Left lung (tissue), 10 donors: ENCODE measurements around the gene GNAT3. TPM values are rescaled to one million over a fixed set of nuclear protein-coding genes. Genes with fewer than 3 reads are reported as not detected.

ENCODE experiments used
- ATAC-seq: fragments of 200-7000 bp; cut with Tn5 transposase; one replicate; pipeline ENCODE4 v1.9.1; 2020; ENCODE audit warnings: moderate library complexity
- DNase-seq, 4 donors: peaks; one replicate each; pipeline ENCODE4 v3.0.0-alpha.2; 2013 to 2020
- H3K27ac ChIP-seq, 2 donors: fragments of 200-600 bp; sonication (generic) in 1 of 2; one replicate each; pipeline versions ENCODE4 v1.5.0 to v1.8.0; 2020 to 2021
- H3K27me3 ChIP-seq, 2 donors: fragments of 200-600 bp; sonication (generic) in 1 of 2; one replicate each; pipeline versions ENCODE4 v1.5.0 to v1.8.0; 2020 to 2021
- H3K36me3 ChIP-seq, 2 donors: fragments of 200-600 bp; sonication (generic) in 1 of 2; one replicate each; pipeline versions ENCODE4 v1.5.0 to v1.8.0; 2020 to 2021
- H3K4me1 ChIP-seq, 2 donors: fragments of 200-600 bp; one replicate each; pipeline ENCODE4 v1.8.0; 2021
- H3K4me3 ChIP-seq, 2 donors: fragments of 200-600 bp; sonication (generic) in 1 of 2; one replicate each; pipeline versions ENCODE4 v1.5.0 to v1.8.0; 2020 to 2021; ENCODE audit warnings: mild to moderate bottlenecking in 1 of 2
- H3K9me3 ChIP-seq, 2 donors: fragments of 200-600 bp; sonication (generic) in 1 of 2; one replicate each; pipeline versions ENCODE4 v1.5.0 to v1.8.0; 2020 to 2021
- intact Hi-C, 2 donors: fragments of 100-400 bp; cut with DNase I; formaldehyde crosslinking; loops; one replicate each; pipeline versions ENCODE4 v1.11.2 to v1.14.2; 2022
- polyA plus RNA-seq, 6 donors: library from polyadenylated mRNA; unstranded; fragments of 120-200 nt; gene quantifications; one replicate each; pipeline ENCODE4 v1.2.1, GENCODE V29; 2013; ENCODE audit not compliant: insufficient read length in 6 of 6
- total RNA-seq, 2 donors: library from RNA; stranded (reverse); fragmentation: NEBNext Ultra II Directional; extraction: Animal tissue kit (Norgen Biotek cat#: 25700); gene quantifications; one replicate each; pipeline ENCODE4 v1.2.1, GENCODE V29; 2021
- TF ChIP-seq, protein P1 (sequence below), 2 donors: fragments of 200-600 bp; sonication (generic) in 1 of 2; IDR thresholded peaks; one replicate each; pipeline versions ENCODE4 v1.5.0 to v1.8.0; 2021; ENCODE audit warnings: antibody characterized with exemption in 2 of 2
- donor health status: DM: no; HTN: yes; CAD: no.
- donor health status: DM: no; HTN: no; CAD: no.

The GNAT3 gene
- total and polyA plus RNA-seq, 8 donors: not detected

GRCh38 chr7:80488851-80489370, 23.0 kb downstream of the GNAT3 start:
- TF ChIP-seq, protein P1, sequence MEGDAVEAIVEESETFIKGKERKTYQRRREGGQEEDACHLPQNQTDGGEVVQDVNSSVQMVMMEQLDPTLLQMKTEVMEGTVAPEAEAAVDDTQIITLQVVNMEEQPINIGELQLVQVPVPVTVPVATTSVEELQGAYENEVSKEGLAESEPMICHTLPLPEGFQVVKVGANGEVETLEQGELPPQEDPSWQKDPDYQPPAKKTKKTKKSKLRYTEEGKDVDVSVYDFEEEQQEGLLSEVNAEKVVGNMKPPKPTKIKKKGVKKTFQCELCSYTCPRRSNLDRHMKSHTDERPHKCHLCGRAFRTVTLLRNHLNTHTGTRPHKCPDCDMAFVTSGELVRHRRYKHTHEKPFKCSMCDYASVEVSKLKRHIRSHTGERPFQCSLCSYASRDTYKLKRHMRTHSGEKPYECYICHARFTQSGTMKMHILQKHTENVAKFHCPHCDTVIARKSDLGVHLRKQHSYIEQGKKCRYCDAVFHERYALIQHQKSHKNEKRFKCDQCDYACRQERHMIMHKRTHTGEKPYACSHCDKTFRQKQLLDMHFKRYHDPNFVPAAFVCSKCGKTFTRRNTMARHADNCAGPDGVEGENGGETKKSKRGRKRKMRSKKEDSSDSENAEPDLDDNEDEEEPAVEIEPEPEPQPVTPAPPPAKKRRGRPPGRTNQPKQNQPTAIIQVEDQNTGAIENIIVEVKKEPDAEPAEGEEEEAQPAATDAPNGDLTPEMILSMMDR (IDR thresholded peaks at IDR 0.05): no peak
- no peaks in the 10 kb centered on the region for H3K27me3 ChIP-seq
- no peaks in the 10 kb centered on the region for H3K36me3 ChIP-seq
- ATAC-seq (no peak), DNase-seq (no peak)
- intact Hi-C loops: no loop called here
- H3K9me3 ChIP-seq: no peaks in the 10 kb centered on the region
- H3K4me1 ChIP-seq: no peaks in the 10 kb centered on the region
- H3K4me3 ChIP-seq: no peak overlapping the region
- H3K27ac ChIP-seq: no peak overlapping the region

DNA sequence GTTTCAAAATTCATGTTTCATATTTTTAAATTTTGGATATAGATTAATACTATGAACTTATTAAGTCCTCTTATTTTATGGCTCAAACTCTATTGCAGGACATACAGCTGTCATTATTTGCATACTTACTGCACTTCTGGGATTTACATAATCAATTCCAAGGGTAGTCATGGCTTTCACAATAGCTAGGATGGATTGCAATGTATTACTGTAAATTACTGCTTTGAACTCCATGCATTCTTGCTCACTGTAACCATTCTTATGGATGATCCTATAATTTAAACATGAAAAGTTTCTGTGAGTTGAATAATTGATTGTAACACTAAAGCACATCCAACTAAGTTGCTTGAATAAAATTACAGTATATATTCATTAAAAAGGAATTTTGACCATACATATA, 23.5 kb downstream of the GNAT3 start:
- no peak for ATAC-seq
- Histone ChIP-seq H3K27me3 (no peaks in the 10 kb centered on the region), H3K4me1 (no peaks in the 10 kb centered on the region), H3K27ac (no peak overlapping the region), H3K36me3 (no peaks in the 10 kb centered on the region), H3K9me3 (no peaks in the 10 kb centered on the region), H3K4me3 (no peak overlapping the region)
- intact Hi-C loops: no loop called here
- DNase-seq: no peak
- TF ChIP-seq, protein P1 (IDR thresholded peaks at IDR 0.05): no peak

GRCh38 chr7:80485721-80486120, 26.1 kb downstream of the GNAT3 start:
- no peak for ATAC-seq
- H3K4me3 ChIP-seq: no peak overlapping the region

DNA sequence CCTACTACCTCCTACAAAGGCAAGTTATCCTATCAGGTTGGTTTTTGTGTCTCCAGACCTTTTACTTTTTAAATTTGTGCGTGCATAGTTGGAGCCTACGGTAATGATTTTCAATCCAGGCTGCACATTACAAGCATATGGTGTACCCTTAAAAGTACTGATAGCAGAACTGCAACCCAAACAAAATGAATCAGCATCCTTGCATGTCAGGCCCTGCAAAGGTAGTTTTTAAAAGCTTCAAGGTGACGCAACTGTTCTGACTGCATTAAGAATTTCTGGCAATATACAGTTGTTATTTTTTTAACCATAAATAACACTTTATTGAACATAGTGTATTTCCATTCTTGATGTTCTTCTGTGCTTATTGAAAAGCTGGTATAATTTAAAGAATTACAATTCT, 28.9 kb downstream of the GNAT3 start:
- Histone ChIP-seq H3K4me1 (no peaks in the 10 kb centered on the region), H3K36me3 (no peaks in the 10 kb centered on the region), H3K4me3 (no peak overlapping the region), H3K27ac (no peak overlapping the region), H3K27me3 (no peaks in the 10 kb centered on the region), H3K9me3 (no peaks in the 10 kb centered on the region)
- DNase-seq (no peak), ATAC-seq (no peak)
- TF ChIP-seq, protein P1 (IDR thresholded peaks at IDR 0.05): no peak
- intact Hi-C loops: no loop called here

More at GRCh38 chr7:80485721-80486120, 26.1 kb downstream of the GNAT3 start:
- H3K27me3 ChIP-seq: no peaks in the 10 kb centered on the region
- no peaks in the 10 kb centered on the region for H3K4me1 ChIP-seq
- H3K9me3 ChIP-seq: no peaks in the 10 kb centered on the region
- no peak for DNase-seq
- TF ChIP-seq, protein P1 (IDR thresholded peaks at IDR 0.05): no peak
- no peak overlapping the region for H3K27ac ChIP-seq
- intact Hi-C loops: no loop called here
- H3K36me3 ChIP-seq: no peaks in the 10 kb centered on the region

- DNase-seq: no peak
- peak; percentile 35 for ATAC-seq
- H3K27me3 ChIP-seq: no peaks in the 10 kb centered on the region
- TF ChIP-seq, protein P1 (IDR thresholded peaks at IDR 0.05): no peak
- H3K4me1 ChIP-seq: no peaks in the 10 kb centered on the region
- H3K9me3 ChIP-seq: no peaks in the 10 kb centered on the region
- intact Hi-C loops: no loop called here
- no peak overlapping the region for H3K4me3 ChIP-seq
- H3K27ac ChIP-seq: no peak overlapping the region
- no peaks in the 10 kb centered on the region for H3K36me3 ChIP-seq
These were observed 30.5 kb downstream of the GNAT3 start for GRCh38 chr7:80481196-80481884.
